Breast epithelium (tissue), 3 donors: ENCODE results near the gene NAXE.

Source experiments
- POLR2A ChIP-seq: fragments of 450-650 bp; IDR thresholded peaks from one replicate; pipeline ENCODE4 v1.6.1; 2016; ENCODE audit warnings: antibody characterized with exemption, mild to moderate bottlenecking, moderate library complexity
- TF ChIP-seq, protein P1 (sequence below), 3 donors: fragments of 450-650 bp; IDR thresholded peaks; one replicate each; pipeline ENCODE4 v1.5.1; 2016 to 2017; ENCODE audit warnings: antibody characterized with exemption in 3 of 3, mild to moderate bottlenecking in 3 of 3, moderate library complexity in 3 of 3

DNA sequence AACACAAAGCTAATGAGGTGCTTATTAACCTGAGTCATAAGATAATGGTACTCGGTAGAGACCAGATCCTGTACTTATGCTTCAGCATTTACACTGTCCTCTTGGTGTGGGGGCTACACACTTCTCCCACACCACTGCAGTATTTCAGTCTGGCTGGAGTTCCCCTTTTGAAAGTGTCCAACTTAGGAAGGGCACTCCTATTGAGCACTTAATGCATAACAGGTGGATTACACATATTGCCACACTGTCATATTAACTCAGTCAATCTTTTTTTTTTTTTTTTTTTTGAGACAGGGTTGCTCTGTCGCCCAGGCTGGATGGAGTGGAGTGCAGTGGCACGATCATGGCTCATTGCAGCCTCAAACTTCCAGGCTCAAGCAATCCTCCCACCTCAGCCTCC, 8.2 kb downstream of the NAXE start:
- TF ChIP-seq, protein P1, sequence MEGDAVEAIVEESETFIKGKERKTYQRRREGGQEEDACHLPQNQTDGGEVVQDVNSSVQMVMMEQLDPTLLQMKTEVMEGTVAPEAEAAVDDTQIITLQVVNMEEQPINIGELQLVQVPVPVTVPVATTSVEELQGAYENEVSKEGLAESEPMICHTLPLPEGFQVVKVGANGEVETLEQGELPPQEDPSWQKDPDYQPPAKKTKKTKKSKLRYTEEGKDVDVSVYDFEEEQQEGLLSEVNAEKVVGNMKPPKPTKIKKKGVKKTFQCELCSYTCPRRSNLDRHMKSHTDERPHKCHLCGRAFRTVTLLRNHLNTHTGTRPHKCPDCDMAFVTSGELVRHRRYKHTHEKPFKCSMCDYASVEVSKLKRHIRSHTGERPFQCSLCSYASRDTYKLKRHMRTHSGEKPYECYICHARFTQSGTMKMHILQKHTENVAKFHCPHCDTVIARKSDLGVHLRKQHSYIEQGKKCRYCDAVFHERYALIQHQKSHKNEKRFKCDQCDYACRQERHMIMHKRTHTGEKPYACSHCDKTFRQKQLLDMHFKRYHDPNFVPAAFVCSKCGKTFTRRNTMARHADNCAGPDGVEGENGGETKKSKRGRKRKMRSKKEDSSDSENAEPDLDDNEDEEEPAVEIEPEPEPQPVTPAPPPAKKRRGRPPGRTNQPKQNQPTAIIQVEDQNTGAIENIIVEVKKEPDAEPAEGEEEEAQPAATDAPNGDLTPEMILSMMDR (IDR thresholded peaks at IDR 0.05) = no peak
- TF ChIP-seq POLR2A = no peak
